AG04449 (cell line): ENCODE results near the gene SLC3A2.

Experiments used
- CTCF ChIA-PET: fragments of 350-600 bp; formaldehyde crosslinking; extraction: SDS; loops from one replicate; lab custom pipeline; 2021; ENCODE audit warnings: antibody characterized with exemption; lab: Yijun Ruan, JAX
- POLR2A ChIA-PET: fragments of 400-600, 350-600 bp; formaldehyde crosslinking; extraction: SDS; loops from one replicate; lab custom pipeline; 2020; ENCODE audit warnings: antibody characterized with exemption, inconsistent platforms; lab: Yijun Ruan, JAX
- DNase-seq: peaks from one replicate; pipeline ENCODE4 v3.0.0-alpha.2; 2010; ENCODE audit warnings: low read depth, low spot score
- H3K4me3 ChIP-seq: 2 replicates; pipeline ENCODE4 v1.5.1; 2011; ENCODE audit warnings: low read depth, mild to moderate bottlenecking, control low read depth, low read length
- TF ChIP-seq, protein P1 (sequence below): IDR thresholded peaks from one replicate; pipeline ENCODE4 v1.5.1; 2011; ENCODE audit warnings: mild to moderate bottlenecking, moderate library complexity, low read length, control low read depth, inconsistent platforms; ENCODE audit not compliant: insufficient read depth; ENCODE audit errors: missing control alignments

Gene SLC3A2

DNA sequence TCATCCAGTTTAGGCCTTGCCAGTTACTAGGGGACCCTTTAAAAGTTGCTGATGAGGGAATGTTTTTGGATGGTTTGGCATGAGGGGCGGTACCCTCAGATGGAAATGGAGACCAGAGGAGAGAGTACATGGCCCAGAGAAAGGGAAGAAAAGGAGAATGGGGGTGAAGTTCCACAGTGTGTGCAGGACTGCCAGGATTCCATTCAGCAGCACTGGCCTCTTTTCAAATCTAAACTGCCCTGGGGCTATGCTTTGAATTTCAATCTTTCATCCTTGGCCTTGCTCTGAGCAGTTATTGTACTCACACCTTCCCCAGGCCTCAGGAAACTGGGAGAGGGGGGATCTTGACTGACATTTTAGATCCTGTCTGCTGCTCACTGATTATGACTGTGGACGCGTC lies 3.0 kb downstream of the SLC3A2 start:
- DNase-seq: no peak
- H3K4me3 ChIP-seq: peak overlapping the region; percentile 100
- TF ChIP-seq, protein P1, sequence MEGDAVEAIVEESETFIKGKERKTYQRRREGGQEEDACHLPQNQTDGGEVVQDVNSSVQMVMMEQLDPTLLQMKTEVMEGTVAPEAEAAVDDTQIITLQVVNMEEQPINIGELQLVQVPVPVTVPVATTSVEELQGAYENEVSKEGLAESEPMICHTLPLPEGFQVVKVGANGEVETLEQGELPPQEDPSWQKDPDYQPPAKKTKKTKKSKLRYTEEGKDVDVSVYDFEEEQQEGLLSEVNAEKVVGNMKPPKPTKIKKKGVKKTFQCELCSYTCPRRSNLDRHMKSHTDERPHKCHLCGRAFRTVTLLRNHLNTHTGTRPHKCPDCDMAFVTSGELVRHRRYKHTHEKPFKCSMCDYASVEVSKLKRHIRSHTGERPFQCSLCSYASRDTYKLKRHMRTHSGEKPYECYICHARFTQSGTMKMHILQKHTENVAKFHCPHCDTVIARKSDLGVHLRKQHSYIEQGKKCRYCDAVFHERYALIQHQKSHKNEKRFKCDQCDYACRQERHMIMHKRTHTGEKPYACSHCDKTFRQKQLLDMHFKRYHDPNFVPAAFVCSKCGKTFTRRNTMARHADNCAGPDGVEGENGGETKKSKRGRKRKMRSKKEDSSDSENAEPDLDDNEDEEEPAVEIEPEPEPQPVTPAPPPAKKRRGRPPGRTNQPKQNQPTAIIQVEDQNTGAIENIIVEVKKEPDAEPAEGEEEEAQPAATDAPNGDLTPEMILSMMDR: no peak
- ChIA-PET CTCF (interaction anchor here (0.6 to 1.2 kb wide), 6 partner anchors 9 to 489 kb away, joined by 3 to 4 read pairs (median 4); no protein-coding TSS in a partner anchor), POLR2A (interaction anchor here (1.5 kb wide), 1 partner anchor 43 kb away, joined by 15 read pairs; no protein-coding TSS in a partner anchor)

DNA sequence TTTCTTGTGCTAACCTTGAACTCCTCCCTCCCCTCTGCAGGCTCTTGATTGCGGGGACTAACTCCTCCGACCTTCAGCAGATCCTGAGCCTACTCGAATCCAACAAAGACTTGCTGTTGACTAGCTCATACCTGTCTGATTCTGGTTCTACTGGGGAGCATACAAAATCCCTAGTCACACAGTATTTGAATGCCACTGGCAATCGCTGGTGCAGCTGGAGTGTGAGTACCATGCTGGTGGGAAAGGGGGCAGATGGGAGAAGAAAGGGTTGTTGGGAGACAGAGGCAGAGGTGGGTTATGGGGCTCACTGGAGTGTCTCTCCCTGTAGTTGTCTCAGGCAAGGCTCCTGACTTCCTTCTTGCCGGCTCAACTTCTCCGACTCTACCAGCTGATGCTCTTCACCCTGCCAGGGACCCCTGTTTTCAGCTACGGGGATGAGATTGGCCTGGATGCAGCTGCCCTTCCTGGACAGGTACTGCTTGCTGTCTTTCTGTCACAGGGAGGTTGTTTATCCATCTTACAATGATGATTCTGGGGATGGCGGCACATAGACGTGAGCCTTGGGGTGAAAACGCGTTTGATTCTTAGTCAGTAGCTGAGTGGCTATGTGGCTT lies 4.5 kb downstream of the SLC3A2 start:
- peak overlapping the region; percentile 20 for H3K4me3 ChIP-seq
- TF ChIP-seq, protein P1: no peak
- DNase-seq: no peak
- ChIA-PET CTCF (interaction anchor here (1.0 to 1.4 kb wide), 2 partner anchors 22 to 99 kb away, joined by 3 to 6 read pairs; partner anchors contain the start of gene TMEM179B), POLR2A (interaction anchor here (0.7 to 1.3 kb wide), 3 partner anchors 10 to 139 kb away, joined by 3 to 5 read pairs (median 3); no protein-coding TSS in a partner anchor)

DNA sequence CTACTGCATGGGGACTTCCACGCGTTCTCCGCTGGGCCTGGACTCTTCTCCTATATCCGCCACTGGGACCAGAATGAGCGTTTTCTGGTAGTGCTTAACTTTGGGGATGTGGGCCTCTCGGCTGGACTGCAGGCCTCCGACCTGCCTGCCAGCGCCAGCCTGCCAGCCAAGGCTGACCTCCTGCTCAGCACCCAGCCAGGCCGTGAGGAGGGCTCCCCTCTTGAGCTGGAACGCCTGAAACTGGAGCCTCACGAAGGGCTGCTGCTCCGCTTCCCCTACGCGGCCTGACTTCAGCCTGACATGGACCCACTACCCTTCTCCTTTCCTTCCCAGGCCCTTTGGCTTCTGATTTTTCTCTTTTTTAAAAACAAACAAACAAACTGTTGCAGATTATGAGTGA lies 7.7 kb downstream of the SLC3A2 start:
- TF ChIP-seq, protein P1: no peak
- ChIA-PET CTCF (no interaction called here), POLR2A (no interaction called here)
- no peak overlapping the region for H3K4me3 ChIP-seq
- no peak for DNase-seq

DNA sequence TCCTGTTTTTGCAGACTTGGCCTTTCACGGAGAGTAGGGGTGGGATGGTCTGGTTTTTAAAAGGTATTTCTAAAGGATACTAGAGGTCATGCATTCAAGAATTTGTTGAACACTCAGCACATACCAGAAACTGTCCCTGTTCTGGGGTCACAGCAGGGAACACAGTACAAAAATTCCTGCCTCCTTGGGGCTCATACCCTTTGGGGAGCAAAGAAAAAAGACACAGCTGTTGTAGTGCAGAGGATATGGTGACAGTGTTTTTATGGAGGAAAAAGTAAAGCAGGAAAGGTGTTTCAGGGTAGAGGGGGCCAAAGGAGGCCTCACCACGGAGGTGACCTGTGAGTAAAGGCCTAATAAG lies 8.4 kb downstream of the SLC3A2 start:
- TF ChIP-seq, protein P1: no peak
- CTCF ChIA-PET: interaction anchor here (1.0 to 1.3 kb wide), 2 partner anchors 8 to 17 kb away, joined by 4 to 5 read pairs; partner anchors contain the start of gene SLC3A2
- POLR2A ChIA-PET: interaction anchor here (1.0 to 2.6 kb wide), 2 partner anchors 7 to 10 kb away, joined by 3 to 10 read pairs; partner anchors contain the start of gene SLC3A2
- no peak for DNase-seq
- H3K4me3 ChIP-seq: no peak overlapping the region

DNA sequence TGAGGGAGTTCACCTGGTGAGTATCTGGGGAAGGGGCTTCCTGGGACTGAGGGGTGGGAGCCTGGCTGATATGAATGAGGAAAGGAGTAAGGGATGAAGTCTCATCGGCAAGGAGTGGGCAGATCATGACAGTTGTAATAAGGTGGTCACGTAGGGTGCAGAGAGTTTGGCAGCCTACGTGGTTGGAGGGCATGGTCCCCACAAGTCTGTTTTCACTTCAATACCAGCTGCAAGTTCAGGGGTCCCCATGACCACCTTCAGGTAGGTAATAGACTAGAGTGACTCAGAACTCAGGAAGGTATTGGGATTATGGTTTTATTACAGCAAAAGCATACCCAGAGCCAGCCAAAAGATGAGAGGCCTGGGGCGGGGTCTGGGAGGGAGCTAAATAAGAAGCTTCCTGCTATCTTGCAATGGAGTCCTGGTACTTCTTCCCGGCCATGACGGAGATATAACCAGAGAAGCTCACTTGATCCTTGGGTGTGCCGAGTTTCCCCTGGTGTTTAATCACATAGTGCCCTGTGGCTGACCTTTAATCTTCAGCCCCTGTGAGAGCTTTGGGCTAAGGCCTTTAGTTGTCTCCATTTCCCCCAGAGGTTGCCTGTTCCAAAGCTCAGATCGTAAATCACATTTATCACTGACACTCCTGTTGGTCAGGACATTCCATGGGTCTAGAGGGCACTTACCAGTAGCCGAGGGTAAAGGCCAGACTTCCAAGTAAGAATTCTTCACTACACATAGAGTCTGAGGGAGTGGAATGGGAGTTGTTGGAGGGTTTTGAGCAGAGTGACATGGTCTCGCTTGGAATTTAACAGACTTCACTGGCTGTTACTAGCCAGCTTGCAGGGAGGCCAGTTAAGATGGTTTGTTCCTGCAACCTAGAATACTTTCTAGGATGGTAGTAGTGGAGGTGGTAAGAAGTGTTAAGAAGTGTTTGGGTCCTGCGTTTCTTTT lies 9.1 kb downstream of the SLC3A2 start:
- H3K4me3 ChIP-seq: no peak overlapping the region
- ChIA-PET CTCF (interaction anchor here (1.0 to 1.3 kb wide), 3 partner anchors 9 to 16 kb away, joined by 3 to 5 read pairs (median 4); partner anchors contain the start of gene SLC3A2), POLR2A (interaction anchor here (0.9 to 2.6 kb wide), 3 partner anchors 8 to 13 kb away, joined by 3 to 10 read pairs (median 3); partner anchors contain the start of gene SLC3A2)
- DNase-seq: no peak
- TF ChIP-seq, protein P1: no peak
